Nephron (organoid): ENCODE measurements around the gene ING5.
"Not testable (repeated sequence)": the region's sequence is repeated elsewhere in the genome, so short reads cannot be mapped to it uniquely, and the experiment has no call there.

Source experiments
- H3K27ac Mint-ChIP-seq, 3 experiments: 2 replicates each; pipeline ENCODE4 v1.8.0; 2020; ENCODE audit warnings: mixed read lengths in 3 of 3, mild to moderate bottlenecking in 2 of 3, moderate library complexity in 1 of 3
- H3K27me3 Mint-ChIP-seq: 2 replicates; pipeline ENCODE4 v1.8.0; 2021; ENCODE audit warnings: low read depth, mild to moderate bottlenecking, moderate library complexity, mixed read lengths
- H3K36me3 Mint-ChIP-seq: 2 replicates; pipeline ENCODE4 v1.8.0; 2020; ENCODE audit warnings: low read depth, mixed read lengths
- H3K4me1 Mint-ChIP-seq: 2 replicates; pipeline ENCODE4 v1.8.0; 2020; ENCODE audit warnings: mixed read lengths
- H3K4me3 Mint-ChIP-seq, 3 experiments: 2 replicates each; pipeline ENCODE4 v1.8.0; 2020; ENCODE audit warnings: mild to moderate bottlenecking in 3 of 3, mixed read lengths in 3 of 3, moderate library complexity in 2 of 3
- H3K9me3 Mint-ChIP-seq: 2 replicates; pipeline ENCODE4 v1.8.0; 2020; ENCODE audit warnings: mixed read lengths
- CTCF ChIP-seq, 3 experiments: fragments of 200-600 bp; sonication (generic); IDR thresholded peaks; one replicate each; pipeline ENCODE4 v1.5.0; 2021; ENCODE audit warnings: antibody characterized with exemption in 3 of 3; ENCODE audit not compliant: unreplicated experiment in 3 of 3

Gene ING5

GRCh38 chr2:241739651-241740050 is 37.8 kb downstream of the ING5 start:
- H3K27me3 Mint-ChIP-seq: no peaks in the 10 kb centered on the region
- H3K4me1 Mint-ChIP-seq: no peaks in the 10 kb centered on the region
- H3K36me3 Mint-ChIP-seq: peaks cover 8% of the 10 kb centered on the region
- no peak overlapping the region for H3K4me3 Mint-ChIP-seq
- H3K9me3 Mint-ChIP-seq: no peaks in the 10 kb centered on the region
- TF ChIP-seq CTCF (IDR thresholded peaks at IDR 0.05; ENCODE audit: unreplicated experiment in 3 of 3): no peak
- H3K27ac Mint-ChIP-seq: no peak overlapping the region

- no peak for TF ChIP-seq CTCF (IDR thresholded peaks at IDR 0.05; ENCODE audit: unreplicated experiment in 3 of 3)
These were observed 39.2 kb downstream of the ING5 start for GRCh38 chr2:241741016-241741415.

GRCh38 chr2:241742320-241742939 is 40.6 kb downstream of the ING5 start:
- Mint-ChIP-seq H3K27me3 (no peaks in the 10 kb centered on the region), H3K4me3 (no peak overlapping the region), H3K4me1 (no peaks in the 10 kb centered on the region), H3K36me3 (peaks cover 31% of the 10 kb centered on the region), H3K9me3 (peaks cover 7% of the 10 kb centered on the region), H3K27ac (no peak overlapping the region)
- no peak for TF ChIP-seq CTCF (IDR thresholded peaks at IDR 0.05; ENCODE audit: unreplicated experiment in 3 of 3)

More at GRCh38 chr2:241741016-241741415, 39.2 kb downstream of the ING5 start:
- H3K36me3 Mint-ChIP-seq: peaks cover 22% of the 10 kb centered on the region
- peak overlapping the region in 1 of 3 experiments; percentile 29 for H3K4me3 Mint-ChIP-seq
- no peaks in the 10 kb centered on the region for H3K27me3 Mint-ChIP-seq
- no peak overlapping the region for H3K27ac Mint-ChIP-seq
- peaks cover 5% of the 10 kb centered on the region for H3K9me3 Mint-ChIP-seq
- no peaks in the 10 kb centered on the region for H3K4me1 Mint-ChIP-seq

- not testable (repeated sequence) for H3K4me3 Mint-ChIP-seq, H3K27me3 Mint-ChIP-seq, H3K9me3 Mint-ChIP-seq, H3K4me1 Mint-ChIP-seq, H3K27ac Mint-ChIP-seq
- H3K36me3 Mint-ChIP-seq: peaks cover 30% of the 10 kb centered on the region
These were observed 41.2 kb downstream of the ING5 start for GRCh38 chr2:241743008-241743407.

- no peak overlapping the region for H3K27ac Mint-ChIP-seq
- no peak for TF ChIP-seq CTCF (IDR thresholded peaks at IDR 0.05; ENCODE audit: unreplicated experiment in 3 of 3)
- H3K36me3 Mint-ChIP-seq: peaks cover 31% of the 10 kb centered on the region
- H3K27me3 Mint-ChIP-seq: no peaks in the 10 kb centered on the region
- H3K4me1 Mint-ChIP-seq: no peaks in the 10 kb centered on the region
- H3K4me3 Mint-ChIP-seq: no peak overlapping the region
- H3K9me3 Mint-ChIP-seq: peaks cover 7% of the 10 kb centered on the region
These were observed 41.8 kb downstream of the ING5 start for GRCh38 chr2:241743620-241744019.

GRCh38 chr2:241744028-241744754 is 42.4 kb downstream of the ING5 start:
- Mint-ChIP-seq H3K4me1 (no peaks in the 10 kb centered on the region), H3K9me3 (peaks cover 7% of the 10 kb centered on the region), H3K27ac (no peak overlapping the region), H3K27me3 (no peaks in the 10 kb centered on the region), H3K4me3 (no peak overlapping the region), H3K36me3 (peaks cover 37% of the 10 kb centered on the region)
- no peak for TF ChIP-seq CTCF (IDR thresholded peaks at IDR 0.05; ENCODE audit: unreplicated experiment in 3 of 3)
